NCI-H748 treated with DMSO at 0.1 percent for 48 hours (cell line): ENCODE measurements around the gene SLC5A5.
"Not testable (repeated sequence)": the region's sequence is repeated elsewhere in the genome, so short reads cannot be mapped to it uniquely, and the experiment has no call there.

Source experiments
- DNase-seq: peaks from one replicate; lab custom pipeline; 2025; lab: John Stamatoyannopoulos, UW

SLC5A5 gene

GRCh38 chr19:17919122-17919521 is 47.4 kb downstream of the SLC5A5 start:
- not testable (repeated sequence) for DNase-seq

GRCh38 chr19:17920527-17920926 is 48.8 kb downstream of the SLC5A5 start:
- no peak for DNase-seq

GRCh38 chr19:17922138-17922537 is 50.4 kb downstream of the SLC5A5 start:
- no peak for DNase-seq

GRCh38 chr19:17926044-17926443 is 54.3 kb downstream of the SLC5A5 start:
- DNase-seq = no peak

GRCh38 chr19:17929056-17929455 is 57.3 kb downstream of the SLC5A5 start:
- no peak for DNase-seq

GRCh38 chr19:17931532-17932191 is 59.9 kb downstream of the SLC5A5 start:
- no peak for DNase-seq

- peak; percentile 77 for DNase-seq
Observed at GRCh38 chr19:17932485-17933338, 61.0 kb downstream of the SLC5A5 start, which contains the start of gene CCDC124. CCDC124 (plus strand) TSS chr19:17933015; CDS start chr19:17936421, 3,406 bp downstream.

- DNase-seq = no peak
Observed at GRCh38 chr19:17933414-17934129, 61.8 kb downstream of the SLC5A5 start.

- DNase-seq = no peak
Observed at GRCh38 chr19:17936379-17936778, 64.6 kb downstream of the SLC5A5 start.

GRCh38 chr19:17937371-17937900 is 65.7 kb downstream of the SLC5A5 start:
- no peak for DNase-seq

GRCh38 chr19:17938092-17938845 is 66.5 kb downstream of the SLC5A5 start:
- DNase-seq = peak; percentile 44

- DNase-seq = no peak
Observed at GRCh38 chr19:17942181-17942580, 70.4 kb downstream of the SLC5A5 start.

GRCh38 chr19:17942582-17943273 is 71.0 kb downstream of the SLC5A5 start:
- DNase-seq = no peak

GRCh38 chr19:17943274-17944221 is 71.8 kb downstream of the SLC5A5 start:
- no peak for DNase-seq

GRCh38 chr19:17944301-17944700 is 72.6 kb downstream of the SLC5A5 start:
- no peak for DNase-seq
